Stimulated activated CD4-positive, alpha-beta T cell treated with anti-CD3 and anti-CD28 coated beads, Interleukin-4, amount 100 ng/mL, for 48 hours (primary cell): Measurements from ENCODE around the gene SH3RF3.

Experiments
- DNase-seq, 2 donors: peaks; one replicate each; pipeline ENCODE4 v3.0.0-alpha.2; 2020; ENCODE audit warnings: low read depth in 2 of 2

The SH3RF3 gene

DNA sequence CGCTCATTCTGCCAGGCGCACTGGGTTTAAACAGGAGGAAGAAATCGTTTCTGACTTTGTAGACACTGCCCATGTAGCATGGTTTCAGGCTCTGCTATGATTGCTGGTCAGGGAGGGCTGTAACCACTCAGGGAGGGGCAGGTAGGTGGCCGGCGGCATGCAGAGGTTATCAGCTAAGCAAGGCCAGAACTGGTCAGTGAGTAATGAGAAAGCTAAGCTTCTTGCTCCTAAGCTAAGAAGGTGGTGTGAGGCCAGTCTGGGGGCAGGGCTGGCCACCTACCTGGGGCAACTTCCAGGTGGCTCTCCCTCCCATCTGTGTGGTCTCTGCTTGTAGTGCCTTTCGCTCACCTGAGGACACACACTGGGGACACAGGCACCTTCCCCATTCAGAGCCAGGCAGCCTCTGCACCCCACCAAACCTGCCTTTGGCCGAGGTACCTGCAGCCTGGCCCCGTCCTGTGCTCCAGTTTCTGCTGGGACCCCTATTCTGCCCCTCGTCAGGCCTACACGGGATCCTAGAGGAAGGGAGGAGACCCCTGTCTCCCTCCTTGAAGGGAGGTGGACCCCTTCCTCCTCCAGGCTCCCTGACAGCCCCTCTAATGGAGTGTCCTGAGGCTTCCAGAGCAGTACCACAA, 288.8 kb downstream of the SH3RF3 start:
- DNase-seq = no peak

DNA sequence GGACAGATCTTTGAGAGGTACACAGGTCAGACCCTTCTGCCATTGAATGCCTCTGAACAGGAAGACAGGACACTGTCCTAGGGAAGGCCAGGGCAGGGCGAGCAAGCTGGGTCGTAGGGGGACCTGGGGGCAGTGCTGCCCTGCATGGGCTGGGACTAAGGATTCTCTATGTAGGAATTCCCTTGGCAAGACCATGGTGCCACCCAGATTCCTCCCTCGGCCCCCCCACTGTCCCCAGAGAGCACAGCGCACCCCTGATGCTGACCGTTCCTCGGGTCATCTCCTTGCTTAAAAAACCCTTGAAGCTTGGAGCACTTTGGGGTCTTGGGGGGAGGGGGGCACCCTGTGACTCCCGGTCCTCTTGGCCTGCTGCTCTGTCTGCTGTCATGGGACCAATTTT, 289.7 kb downstream of the SH3RF3 start:
- DNase-seq = no peak

DNA sequence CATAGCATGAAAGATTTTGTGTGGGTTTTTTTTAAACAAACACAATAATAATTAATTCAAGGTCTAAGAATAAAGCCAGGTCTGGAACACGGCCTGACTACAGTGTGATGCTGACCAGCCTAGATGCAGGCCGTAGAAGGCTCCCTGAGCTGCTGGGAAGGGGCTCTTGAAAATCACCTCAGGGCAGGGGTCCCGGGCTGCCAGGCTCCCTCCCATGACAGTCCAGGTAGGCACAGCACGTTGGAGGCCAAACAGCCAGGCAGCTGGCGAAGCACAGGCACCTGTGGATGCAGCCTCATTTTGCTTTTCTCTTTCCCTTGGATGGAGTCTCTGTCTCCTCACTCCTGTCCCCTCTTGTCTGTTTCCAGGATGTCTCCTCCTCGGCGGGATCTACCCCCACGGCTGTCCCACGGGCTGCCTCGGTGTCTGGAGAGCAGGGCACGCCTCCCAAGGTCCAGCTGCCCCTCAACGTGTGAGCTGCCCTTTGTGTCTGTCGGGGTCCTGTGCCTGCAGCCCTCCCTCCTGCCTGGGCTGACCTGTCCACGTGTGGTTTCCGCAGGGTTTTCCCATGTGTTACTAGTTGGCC, 290.3 kb downstream of the SH3RF3 start:
- no peak for DNase-seq

DNA sequence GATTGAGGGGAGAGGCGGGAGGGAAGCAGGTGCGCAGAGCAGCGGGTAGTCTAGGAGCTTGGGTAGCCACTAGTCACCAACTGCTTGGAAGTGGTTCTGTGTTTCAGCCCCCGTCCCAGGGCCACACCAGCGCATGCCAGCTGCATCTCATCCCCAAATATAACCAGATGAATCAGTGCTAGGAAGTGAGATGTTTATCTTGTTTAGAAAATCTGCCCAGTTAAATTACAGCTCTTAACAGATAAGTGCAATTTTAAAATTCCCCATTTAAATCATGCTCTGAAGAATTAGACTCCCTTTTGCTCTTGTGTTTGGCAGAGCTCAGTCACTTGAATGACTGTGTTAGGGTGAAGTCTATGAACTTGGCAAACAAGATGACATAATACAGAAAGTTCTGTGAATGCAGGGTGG, 291.0 kb downstream of the SH3RF3 start:
- DNase-seq = no peak

DNA sequence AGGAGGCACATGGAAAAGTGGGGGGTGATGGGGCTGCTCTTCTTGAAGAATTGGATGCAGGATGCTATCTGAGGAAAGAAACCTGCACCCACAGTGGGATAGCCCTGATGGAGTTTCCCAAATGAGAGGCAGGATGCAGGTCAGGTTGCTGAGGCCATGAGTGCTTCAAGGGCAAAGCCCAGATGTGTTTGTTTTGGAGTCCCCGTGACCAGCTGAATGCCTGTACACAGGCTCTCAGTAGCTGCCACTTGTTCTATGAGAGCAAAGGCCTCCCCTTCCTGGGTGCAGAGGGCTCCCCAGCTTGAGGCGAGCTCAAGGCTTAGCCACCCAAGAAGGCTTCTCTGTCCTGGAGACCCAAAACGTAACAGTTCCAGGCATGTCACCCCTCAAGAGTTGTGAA, 292.1 kb downstream of the SH3RF3 start:
- no peak for DNase-seq

DNA sequence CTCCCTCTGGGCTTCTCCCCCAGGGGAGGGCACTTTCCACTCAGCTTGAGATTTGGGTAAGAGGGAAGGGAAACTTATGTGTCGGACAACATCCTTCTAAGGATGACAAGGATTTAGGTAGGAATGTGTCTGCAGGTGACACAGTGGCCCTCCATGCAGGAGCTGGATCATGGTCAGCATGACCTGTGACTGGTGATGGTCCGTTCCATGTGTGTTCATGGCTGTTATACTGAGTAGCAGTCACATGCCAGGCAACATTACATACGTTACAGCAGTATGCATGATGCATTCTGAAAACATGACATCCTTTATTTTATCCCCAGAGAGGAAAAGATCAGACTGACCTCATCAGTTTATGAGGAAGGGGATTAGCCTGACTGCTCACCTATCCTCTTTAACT, 292.6 kb downstream of the SH3RF3 start:
- no peak for DNase-seq

DNA sequence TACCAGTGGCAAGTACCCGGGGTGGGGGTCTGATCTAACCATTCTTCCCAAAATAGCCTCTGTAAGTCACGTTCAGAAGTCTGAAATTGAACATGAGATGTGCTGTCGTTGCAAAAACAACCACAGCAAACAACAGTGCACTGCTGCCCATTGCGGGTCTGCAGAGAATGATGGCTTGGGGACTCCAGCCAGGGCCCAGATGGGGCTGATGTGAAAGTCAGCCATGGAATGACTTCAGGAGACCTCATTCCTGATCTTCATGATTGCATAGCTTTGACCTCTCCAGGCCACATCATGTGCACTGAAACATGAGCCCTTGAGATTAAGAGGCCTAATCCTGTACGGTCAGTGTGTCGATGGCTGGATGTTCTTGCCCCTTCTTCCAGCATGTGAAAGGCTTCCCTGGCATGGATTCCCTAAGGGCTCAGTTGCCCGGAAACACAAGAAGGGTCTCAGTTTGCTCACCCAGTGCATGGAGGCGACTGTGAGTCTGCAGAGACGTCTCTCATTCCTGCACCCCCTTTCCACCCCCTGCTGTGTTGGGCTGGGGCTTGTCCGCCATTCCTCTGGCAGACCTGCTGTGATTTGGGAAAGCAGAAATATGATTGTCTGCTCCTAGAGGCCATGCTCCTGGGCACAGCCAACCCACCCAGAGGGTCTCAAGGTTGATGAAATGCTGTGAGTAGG, 293.2 kb downstream of the SH3RF3 start:
- DNase-seq = no peak

DNA sequence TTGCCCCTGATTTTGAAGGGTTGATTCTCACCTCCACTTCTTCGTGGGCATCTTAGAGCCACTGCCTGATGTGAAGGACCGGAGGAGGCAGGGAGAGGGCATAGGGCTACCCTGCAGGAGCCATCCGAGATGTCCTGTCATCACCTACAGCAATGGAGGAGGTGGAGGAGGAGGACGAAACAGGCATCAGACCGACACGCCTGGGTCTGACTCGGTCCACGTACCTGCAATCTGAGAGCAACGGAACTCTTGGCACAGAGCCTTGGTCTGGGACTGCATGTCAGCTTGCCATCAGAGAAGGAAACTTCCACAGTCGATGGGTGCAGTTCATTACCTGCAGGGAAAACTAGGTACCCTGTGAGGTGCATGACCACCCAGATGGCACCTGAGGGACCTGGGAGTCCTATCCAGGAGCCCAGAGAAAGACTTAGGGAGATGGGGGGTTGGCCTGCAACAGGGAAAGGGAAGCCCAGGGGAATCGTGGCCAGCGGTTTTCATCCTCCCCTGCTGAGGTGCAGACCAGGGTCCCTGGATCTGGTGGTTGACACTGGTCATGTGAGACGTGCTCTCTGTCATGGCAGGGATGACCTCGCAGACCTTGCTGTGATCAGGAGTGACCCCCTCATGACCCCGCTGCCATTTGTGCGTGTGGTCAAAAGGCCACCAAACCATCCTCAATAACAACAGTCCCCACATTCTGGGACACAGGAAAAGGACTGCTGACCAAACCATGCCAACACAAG, 293.9 kb downstream of the SH3RF3 start:
- DNase-seq = no peak

DNA sequence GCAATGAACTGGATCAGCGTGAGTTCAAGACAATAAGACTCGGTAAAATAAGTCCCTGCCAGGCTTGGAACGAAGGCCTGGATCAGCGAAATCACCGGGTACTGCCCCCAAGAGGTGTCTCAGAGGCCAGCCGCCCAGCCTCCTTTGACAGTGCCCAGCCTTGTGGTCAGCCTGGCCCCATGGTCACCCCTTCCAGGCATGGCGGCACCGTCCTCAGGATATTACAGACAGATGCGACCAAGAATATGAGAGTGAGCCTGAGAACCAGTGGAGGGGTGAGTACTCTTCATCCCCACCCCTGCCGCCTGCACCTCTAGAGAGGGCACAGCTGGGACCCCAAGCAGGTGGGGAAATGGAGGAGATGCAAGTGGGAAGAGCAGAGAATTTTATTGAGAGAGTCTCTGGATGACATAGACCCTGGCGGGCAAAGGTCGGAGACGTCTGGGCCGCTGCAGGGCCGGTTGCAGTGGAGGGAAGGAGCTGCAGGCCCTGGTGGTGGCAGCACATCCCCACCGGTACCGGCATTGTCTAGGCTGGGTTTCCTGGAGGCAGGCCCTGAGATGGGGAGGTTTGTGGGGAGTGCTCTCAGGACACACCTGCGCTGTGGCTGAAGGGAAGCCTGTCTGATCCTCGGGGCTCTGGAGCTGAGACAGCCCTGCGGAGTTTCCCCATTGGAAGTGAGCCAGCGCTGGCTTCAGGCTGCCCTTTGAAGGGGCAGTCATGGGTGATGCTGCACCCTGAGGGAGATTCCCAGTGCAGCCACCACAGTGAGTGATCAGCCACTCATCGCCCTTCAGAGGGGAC, 294.8 kb downstream of the SH3RF3 start:
- DNase-seq = no peak

DNA sequence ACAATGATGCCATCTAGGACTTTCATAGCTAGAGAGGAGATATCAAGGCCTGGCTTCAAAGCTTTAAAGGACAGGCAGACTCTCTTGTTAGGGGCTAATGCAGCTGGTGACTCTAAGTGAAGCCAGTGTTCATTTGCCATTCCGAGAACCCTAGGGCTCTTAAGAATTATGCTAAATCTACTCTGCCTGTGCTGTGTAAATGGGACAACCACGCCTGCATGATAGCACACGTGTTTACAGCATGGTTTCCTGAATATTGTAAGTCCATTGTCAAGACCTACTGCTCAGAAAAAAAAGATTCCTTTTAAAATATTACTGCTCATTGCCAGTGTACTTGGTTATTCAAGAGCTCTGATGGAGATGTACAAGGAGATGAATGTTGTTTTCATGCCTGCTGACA, 296.4 kb downstream of the SH3RF3 start:
- DNase-seq = no peak

DNA sequence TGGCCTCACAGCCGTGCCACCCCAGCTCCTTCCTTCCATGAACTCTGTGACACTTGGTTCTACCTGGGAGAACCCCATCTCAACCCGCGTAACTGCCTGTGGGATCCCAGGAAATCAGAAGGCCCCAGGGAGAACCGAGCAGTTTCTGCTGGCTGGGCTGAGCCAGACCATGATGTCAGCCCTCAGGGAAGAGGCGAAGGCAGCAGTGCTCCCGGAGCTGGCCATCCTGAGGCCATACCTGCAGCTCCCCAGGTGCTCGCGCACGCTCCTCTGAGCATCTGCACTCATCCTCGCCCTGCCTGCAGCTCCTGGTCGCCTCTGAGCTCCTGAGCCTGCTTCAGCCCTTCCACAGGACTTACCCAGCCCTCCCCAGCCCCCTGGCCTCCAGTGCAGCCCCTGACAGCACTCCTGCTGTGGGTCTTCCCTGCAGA, 298.7 kb downstream of the SH3RF3 start:
- no peak for DNase-seq

DNA sequence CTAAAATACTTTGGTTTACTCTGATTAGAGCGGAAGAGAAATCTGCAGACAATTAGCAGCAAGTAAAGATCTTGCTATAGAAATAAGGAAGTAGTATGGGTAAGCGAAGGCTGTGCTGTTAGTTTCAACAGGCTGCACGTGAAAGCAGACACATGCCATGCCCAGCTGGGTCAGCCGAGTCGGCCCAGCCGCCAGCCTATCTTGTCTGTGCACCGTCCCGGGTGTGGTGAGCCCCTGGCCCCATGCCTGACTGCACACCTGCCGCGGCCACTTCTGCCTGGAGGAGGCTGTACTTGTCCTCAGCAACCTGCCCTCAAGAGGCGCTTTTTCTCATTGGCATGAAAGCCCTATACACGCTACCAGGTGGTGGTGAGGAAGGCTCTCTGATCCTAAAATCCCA, 299.3 kb downstream of the SH3RF3 start:
- no peak for DNase-seq

DNA sequence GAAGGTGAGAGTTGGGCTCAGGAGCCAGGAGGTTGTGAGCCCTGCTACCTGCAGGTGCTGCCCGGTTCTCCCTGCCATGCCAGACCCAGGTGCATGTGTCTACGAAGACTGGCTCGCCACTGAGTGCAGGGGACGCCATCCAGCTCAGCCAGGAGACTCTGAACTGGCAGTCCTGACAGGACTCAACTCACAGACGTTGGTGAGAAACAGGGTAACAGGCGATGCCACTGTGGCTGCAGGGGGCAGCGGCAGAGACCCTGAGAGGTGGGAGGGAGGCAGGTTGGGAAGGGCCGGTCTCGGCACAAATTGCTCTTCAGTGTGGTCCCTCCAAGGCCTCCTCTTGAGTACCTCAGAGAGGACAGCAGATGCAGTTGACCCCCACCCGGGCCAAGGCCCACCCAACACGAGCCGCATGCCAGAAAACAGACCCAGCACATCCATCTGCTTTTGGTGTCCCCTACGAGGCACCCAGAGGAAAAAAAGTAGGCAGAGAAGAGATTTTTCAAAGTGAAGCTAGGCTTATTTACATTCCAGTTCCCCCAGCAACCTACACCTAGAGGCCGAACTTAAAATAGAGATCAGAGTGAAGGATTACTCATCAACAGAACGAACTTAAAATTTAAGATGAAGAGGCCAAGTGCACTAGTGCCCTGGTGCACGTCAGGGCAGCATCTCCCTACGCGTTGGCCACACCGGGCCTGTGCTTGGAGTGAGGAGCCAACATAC, 300.0 kb downstream of the SH3RF3 start:
- no peak for DNase-seq

DNA sequence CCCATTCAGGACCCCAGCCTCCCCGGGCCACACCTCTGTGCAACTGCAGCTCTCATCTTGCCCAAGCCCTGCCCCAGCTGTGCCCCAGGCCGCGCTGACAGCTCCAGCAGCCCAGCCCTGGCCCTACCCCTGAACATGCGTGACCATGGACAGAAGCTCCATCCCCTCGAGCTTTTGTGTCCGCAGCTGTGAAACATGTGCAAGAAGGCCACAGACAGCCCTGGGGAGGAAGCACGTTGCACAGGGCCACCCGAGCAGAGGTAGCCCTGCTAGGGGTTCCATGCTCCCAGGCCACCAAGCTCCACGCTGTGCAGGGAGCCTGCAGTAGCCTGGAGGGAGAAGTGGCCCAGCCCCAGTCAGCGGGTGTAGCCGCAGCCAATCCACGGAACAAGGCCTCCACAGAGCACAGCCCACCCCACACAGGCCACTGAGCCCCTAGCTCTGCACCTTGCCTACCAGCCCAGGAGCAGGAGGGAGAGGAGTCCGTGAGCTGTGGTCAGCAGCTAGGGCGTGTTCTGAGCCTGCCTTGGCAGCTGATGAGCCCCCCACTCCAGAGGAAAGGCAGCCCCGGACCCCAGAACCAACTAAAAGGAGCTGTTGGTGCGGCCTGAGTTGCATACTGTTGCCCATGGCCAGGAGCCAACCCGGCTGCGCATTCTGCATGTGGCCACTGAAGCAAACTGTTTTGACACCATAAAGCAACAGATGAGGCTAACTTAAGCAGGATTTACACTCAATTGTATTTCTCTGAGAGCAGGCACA, 300.7 kb downstream of the SH3RF3 start:
- DNase-seq = no peak

DNA sequence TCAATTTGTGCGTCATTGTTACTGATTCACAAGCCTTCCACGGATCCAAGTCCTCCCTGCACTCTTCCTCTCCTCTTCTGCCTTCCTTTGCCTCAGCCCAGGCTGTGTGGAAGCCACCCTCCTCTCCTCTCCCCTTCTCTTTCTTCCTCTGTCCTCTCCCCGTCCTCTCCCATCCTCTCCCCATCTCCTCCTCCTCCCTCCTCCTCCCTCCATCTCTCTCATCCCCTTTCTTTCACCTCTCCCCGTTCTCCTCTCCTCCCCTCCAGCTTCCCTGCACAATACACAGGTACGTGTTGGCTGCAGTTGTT, 301.3 kb downstream of the SH3RF3 start:
- DNase-seq = no peak

DNA sequence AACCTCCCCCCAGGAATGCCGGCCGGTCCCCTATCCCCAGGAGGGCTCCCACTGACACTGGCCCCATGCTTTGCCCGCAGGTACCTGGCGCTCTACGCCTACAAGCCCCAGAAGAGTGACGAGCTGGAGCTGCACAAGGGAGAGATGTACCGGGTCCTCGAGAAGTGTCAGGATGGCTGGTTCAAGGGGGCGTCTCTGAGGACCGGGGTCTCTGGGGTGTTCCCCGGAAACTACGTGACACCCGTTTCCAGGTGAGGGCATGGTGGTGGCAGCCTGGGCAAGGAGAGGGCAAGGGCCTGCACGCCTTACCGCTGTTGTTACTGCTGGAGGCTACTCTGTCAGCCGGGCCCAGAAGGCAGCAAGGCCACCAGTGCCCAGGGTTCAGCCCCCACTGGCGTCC, 303.4 kb downstream of the SH3RF3 start:
- no peak for DNase-seq

DNA sequence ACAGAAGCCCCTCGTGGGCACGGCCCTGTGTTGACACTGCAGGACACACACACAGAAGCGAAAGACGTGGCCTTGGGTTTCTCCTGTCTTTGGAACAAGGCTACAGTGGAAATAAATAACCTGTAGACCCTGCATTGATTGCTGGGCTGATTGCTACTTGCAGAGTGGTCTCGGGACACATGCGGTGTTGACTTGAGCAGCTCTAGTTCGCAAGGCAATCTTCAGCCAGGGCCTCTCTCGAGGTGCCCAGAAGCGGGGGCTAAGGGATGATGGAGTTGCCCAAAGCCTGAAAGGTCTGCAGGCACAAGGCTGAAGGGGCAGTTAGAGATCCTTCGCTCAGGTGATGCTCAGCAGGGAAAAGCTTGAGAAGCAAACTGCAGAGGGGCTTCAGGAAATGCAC, 304.5 kb downstream of the SH3RF3 start:
- no peak for DNase-seq

DNA sequence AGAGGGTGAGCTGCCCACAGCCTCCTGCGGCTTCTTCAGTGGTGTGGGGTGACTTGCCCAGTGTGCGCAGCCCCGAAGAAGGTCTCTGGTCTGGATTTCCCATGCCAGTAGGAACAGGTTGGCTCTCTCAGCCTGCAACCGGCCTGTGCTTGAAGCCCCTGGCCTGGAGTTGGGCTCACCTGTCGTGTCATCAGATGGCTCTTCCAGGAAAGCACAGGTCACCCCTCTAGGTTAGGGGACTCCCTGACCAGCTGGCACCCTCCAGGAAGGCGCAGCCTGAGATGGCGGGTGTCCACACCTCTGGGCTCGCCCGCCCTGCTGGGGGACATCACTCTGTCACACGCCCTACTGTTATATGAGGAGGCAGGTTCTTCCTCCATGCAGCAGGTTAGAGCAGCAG, 304.9 kb downstream of the SH3RF3 start:
- no peak for DNase-seq

DNA sequence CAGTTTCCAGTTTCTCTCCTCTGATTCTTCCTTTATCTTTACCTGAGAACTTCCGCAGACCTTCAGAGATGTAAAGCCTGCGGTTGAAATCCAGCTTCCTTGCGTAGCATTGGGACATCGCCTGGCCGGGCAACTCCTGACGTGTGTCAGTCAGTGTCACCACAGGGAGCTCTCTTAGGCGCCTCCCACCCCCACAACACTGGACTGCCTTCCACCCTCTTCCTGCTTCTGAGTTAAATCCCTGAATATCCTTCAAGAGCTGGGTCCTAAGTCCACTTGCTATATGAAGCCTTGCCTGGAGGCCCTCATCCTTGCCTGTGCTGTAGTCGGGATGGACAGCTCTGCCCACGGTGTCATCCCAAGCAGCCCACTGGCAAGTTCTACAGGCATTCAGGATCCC, 305.3 kb downstream of the SH3RF3 start:
- no peak for DNase-seq

DNA sequence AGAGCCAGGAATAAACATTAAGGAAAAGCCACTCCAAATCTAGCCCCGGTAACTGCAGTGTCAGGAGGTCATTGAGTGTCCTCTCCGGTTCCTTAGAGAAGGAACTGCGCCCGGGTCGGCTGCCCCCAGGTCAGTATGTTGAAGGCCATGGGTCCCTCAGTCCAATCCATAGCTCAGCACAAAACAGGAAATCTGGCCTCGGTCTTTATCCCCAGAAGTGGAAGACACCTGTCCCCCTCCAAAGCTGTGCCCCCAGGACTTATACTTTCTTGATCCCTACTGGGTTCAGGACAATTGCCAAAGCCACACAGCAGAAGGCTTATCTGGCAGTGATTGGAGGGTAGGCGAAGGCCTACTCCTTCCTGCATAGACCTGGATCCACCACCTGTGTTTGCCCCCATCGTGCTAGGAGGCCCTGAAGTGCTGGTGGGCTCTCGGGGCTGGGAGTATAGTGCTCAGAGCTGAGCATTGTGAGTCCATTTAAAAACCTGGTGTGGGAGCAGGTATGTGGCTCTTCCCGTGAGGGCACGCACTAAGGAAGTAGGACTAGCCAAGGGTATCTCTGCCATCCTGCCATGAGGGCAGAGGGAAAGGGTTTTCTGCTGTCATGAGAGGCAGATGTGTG, 306.2 kb downstream of the SH3RF3 start:
- no peak for DNase-seq
